Measurements from ENCODE around the gene SLC25A22.

GRCh38 chr11:767238-767637 lies 30.8 kb downstream of the SLC25A22 start:
- TF ChIP-seq POLR2A (IDR thresholded peaks at IDR 0.05): no peak
- TF ChIP-seq CTCF (IDR thresholded peaks at IDR 0.05): no peak
- no peak for TF ChIP-seq EP300 (IDR thresholded peaks at IDR 0.05)
- no peak for TF ChIP-seq POLR2AphosphoS5 (IDR thresholded peaks at IDR 0.05)
